Activated T-helper 1 cell treated with anti-CD3 and anti-CD28 coated beads, Interleukin-12 subunit alpha, Interleukin-12 subunit beta, Interleukin-2, Interleukin-4 antibody, amounts not matched to agents 30 ng/mL and 10 ng/mL and 1 ng/mL, durations not matched to agents 14 hours and 24 hours and 36 hours (primary cell): ENCODE results near the gene OPCML. TPM values are rescaled to one million over a fixed set of nuclear protein-coding genes. Genes with fewer than 3 reads are reported as not detected.

Experiments
- DNase-seq: peaks from one replicate; pipeline ENCODE4 v3.0.0; 2021; ENCODE audit warnings: low spot score
- H3K27ac Mint-ChIP-seq: one replicate; pipeline ENCODE4 v1.8.0; 2021; ENCODE audit warnings: mild to moderate bottlenecking, mixed read lengths
- H3K27me3 Mint-ChIP-seq: one replicate; pipeline ENCODE4 v1.8.0; 2022; ENCODE audit warnings: mild to moderate bottlenecking, moderate library complexity, mixed read lengths; ENCODE audit not compliant: insufficient read depth
- H3K36me3 Mint-ChIP-seq: one replicate; pipeline ENCODE4 v1.8.0; 2021; ENCODE audit warnings: low read depth, mixed read lengths
- H3K4me1 Mint-ChIP-seq: one replicate; pipeline ENCODE4 v1.8.0; 2021; ENCODE audit warnings: low read depth, mixed read lengths
- H3K4me3 Mint-ChIP-seq: one replicate; pipeline ENCODE4 v1.8.0; 2021; ENCODE audit warnings: mild to moderate bottlenecking, moderate library complexity, mixed read lengths
- H3K9me3 Mint-ChIP-seq: one replicate; pipeline ENCODE4 v1.8.0; 2021; ENCODE audit warnings: mixed read lengths
- intact Hi-C: fragments of 100-400 bp; cut with micrococcal nuclease; formaldehyde crosslinking; loops from one replicate; pipeline ENCODE4 v1.15.1; 2024
- total RNA-seq: library from RNA; stranded (reverse); gene quantifications from 2 replicates; pipeline ENCODE4 v1.2.3, GENCODE V29; 2022

OPCML gene
- total RNA-seq, 1 donor from 2014 or later: not detected

DNA sequence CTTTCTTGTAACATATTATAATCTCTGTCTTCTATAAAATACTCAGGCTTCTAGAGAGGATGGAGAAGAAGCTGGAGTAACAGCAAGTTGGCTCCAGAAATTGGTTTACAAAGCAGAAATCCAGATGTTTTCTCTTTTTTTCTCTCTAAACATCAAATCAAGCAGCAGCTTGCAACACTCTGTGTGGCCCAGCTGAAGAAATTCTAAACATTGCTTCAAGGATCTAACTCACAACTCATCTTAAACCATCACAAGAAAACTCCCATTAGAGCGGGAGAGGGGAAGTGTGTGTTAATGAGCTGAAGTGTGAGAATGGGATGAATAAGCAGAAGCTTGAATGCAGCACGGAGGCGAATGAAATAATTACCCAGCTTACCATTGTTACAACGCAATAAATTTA, 146.5 kb downstream of the OPCML start:
- H3K36me3 Mint-ChIP-seq: no peaks in the 10 kb centered on the region
- no peak for DNase-seq
- intact Hi-C loops: no loop called here
- H3K4me1 Mint-ChIP-seq: no peaks in the 10 kb centered on the region
- peaks cover 2% of the 10 kb centered on the region for H3K27me3 Mint-ChIP-seq
- H3K27ac Mint-ChIP-seq: no peak overlapping the region
- no peak overlapping the region for H3K4me3 Mint-ChIP-seq
- no peaks in the 10 kb centered on the region for H3K9me3 Mint-ChIP-seq

DNA sequence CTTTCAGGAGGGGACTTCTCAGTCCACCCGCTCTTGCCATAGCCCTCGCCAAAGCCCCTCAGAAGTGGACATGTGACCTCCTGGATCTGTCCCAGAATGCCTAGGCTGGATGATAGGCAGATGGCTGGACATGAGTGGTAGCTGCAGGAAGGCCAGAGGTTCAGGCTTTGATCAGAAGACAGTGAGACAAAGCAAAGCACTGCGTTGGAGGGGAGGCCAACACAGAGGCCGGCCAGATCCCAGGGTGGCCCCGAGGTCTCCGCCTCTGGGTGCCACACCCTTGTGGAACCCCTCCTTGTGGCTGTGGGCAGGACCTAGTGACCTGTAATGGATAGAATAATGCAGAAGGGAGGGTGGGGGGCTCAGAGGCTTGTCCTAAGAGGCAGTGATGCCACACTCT, 147.6 kb downstream of the OPCML start:
- intact Hi-C loops: no loop called here

DNA sequence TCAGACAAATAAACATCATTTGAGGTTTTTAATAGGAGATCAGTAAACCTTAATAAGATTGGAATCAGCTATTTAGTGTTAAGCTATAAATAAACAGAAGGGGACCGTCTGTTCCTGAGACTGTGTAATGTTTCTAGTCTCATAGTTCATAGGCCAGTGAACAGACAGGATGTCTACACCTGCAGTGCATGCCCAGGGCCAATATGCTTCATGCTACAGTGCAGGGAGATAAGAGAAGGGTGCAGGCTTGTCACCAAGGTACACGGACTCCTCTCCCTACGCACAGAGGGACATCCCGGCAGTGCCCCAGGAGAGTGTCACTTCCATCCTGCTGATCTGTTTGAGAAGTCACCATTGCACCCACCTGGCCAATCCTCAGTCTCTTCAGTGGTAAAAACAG, 148.6 kb downstream of the OPCML start:
- intact Hi-C loops: no loop called here
- Mint-ChIP-seq H3K4me3 (no peak overlapping the region), H3K9me3 (no peaks in the 10 kb centered on the region), H3K4me1 (no peaks in the 10 kb centered on the region), H3K27me3 (peaks cover 4% of the 10 kb centered on the region), H3K27ac (no peak overlapping the region), H3K36me3 (no peaks in the 10 kb centered on the region)
- no peak for DNase-seq

More for the DNA sequence above, 147.6 kb downstream of the OPCML start:
- Mint-ChIP-seq H3K4me1 (no peaks in the 10 kb centered on the region), H3K4me3 (no peak overlapping the region), H3K27me3 (peaks cover 4% of the 10 kb centered on the region), H3K9me3 (no peaks in the 10 kb centered on the region), H3K27ac (no peak overlapping the region), H3K36me3 (no peaks in the 10 kb centered on the region)
- DNase-seq: no peak

DNA sequence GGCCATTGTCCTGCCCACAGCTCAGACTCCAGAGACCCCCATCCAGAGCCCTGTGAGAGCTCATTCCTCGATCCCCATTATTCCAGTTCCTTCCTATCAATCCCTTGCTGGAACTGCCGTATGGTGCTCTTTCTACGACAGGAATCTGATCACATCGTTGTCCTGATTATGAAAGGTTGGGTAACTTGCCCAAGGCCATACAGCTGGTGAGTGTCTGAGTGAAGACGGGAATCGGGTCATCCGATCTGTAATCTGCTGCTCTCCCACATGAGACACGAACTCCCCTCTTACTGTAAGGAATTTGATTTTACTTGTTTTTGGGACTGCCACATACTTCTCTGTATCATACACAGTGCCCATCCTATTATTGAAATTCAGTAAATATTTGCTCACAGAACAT, 149.1 kb downstream of the OPCML start:
- H3K4me1 Mint-ChIP-seq: no peaks in the 10 kb centered on the region
- H3K36me3 Mint-ChIP-seq: no peaks in the 10 kb centered on the region
- no peak for DNase-seq
- H3K9me3 Mint-ChIP-seq: no peaks in the 10 kb centered on the region
- no peak overlapping the region for H3K4me3 Mint-ChIP-seq
- intact Hi-C loops: no loop called here
- H3K27ac Mint-ChIP-seq: no peak overlapping the region
- peaks cover 4% of the 10 kb centered on the region for H3K27me3 Mint-ChIP-seq

DNA sequence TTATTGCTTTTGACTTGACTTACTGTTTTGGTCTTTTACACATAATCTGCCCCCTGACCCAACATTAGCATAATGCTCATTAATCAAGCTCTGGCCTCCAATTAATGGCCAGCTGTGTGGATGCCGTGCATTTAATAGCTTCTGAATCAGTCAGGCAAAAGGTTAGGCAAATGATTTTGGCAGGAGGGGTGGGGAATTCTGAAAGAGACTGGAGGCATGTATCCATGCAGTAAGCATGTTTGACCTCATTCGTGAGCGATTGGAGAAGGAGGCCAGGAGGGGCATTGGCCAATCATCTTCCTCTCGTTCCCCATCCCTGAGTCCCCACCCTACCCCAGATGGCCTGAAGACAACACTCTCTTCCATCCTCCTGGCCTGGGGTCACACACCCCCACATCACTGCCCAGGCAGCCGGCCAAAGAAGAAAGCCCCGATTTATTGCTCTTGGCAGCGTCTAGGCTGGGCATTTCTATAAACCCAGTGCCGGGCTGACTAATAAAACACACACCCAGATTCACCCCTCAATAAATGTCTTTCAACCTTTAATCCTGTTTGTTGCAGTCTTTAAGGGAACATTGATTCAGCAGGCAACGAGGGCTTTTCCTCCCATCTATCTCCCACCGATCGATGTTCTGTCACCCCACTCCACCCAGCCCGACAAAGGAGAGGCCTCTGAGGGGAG, 150.0 kb downstream of the OPCML start:
- no peak overlapping the region for H3K27ac Mint-ChIP-seq
- DNase-seq: no peak
- peaks cover 4% of the 10 kb centered on the region for H3K27me3 Mint-ChIP-seq
- no peaks in the 10 kb centered on the region for H3K9me3 Mint-ChIP-seq
- no peaks in the 10 kb centered on the region for H3K4me1 Mint-ChIP-seq
- intact Hi-C loops: no loop called here
- H3K4me3 Mint-ChIP-seq: no peak overlapping the region
- H3K36me3 Mint-ChIP-seq: no peaks in the 10 kb centered on the region

DNA sequence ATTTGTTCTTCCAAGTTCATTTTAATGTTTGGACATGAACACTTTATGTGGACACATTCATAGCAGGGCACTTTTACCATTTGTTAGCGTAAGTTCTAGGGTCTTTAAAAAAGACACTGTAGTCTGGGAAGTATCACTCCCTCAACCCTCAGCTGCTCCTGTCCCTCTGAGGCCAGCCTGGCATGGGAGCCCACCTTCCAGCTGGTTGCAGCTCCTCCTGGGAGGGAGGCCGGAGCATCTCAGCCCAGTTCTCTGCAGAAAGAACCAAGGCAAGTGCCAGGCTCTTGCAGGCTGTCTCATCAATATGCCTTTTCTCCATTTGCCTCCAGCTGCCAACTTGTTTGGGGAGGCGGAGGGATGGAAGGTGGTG, 150.6 kb downstream of the OPCML start:
- Mint-ChIP-seq H3K27ac (no peak overlapping the region), H3K4me1 (no peaks in the 10 kb centered on the region), H3K27me3 (peaks cover 4% of the 10 kb centered on the region), H3K36me3 (no peaks in the 10 kb centered on the region), H3K4me3 (no peak overlapping the region), H3K9me3 (no peaks in the 10 kb centered on the region)
- intact Hi-C loops: no loop called here
- no peak for DNase-seq

DNA sequence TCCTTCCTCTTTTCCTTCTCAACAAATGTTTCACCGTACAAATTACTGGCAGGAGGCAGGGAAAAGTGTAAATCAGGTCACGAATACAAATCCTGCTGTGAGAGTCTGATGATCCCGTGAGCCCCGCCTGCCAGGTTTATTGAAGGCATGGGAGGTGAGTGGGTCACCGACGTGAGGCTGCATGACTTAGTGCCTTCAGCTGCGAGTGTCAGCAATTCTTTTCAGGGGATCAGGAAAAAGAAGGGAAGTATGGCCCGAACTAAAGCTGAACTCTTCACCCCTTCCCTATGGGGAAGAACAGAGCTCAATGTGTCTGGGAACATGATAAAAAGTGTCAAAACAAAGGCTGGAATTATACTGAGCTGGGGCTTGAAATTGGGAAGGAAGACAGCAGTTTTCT, 166.2 kb downstream of the OPCML start:
- Mint-ChIP-seq H3K36me3 (no peaks in the 10 kb centered on the region), H3K27me3 (no peaks in the 10 kb centered on the region), H3K4me3 (no peak overlapping the region), H3K27ac (no peak overlapping the region), H3K9me3 (peaks cover 6% of the 10 kb centered on the region), H3K4me1 (no peaks in the 10 kb centered on the region)
- intact Hi-C loops: no loop called here
- no peak for DNase-seq

DNA sequence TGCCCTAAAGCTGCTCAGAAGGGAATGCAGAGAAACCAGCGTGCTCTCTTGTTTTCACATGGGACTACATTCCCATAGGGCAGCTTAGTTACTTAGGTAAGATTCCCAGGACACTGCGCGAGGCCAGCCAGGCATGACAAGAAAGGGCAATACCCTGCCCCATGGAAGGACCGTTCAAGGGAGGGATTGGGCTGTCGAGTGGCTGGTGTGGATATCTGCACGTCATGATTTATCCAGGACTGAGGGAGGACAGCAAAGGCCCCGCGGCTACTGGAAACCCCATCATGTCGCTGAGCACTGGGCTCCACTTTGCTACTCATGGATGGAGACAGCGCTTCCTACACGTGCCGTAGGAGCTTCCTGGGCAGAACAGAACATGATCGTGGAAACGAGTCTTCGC, 169.4 kb downstream of the OPCML start:
- Mint-ChIP-seq H3K27me3 (no peaks in the 10 kb centered on the region), H3K9me3 (peaks cover 6% of the 10 kb centered on the region), H3K4me1 (no peaks in the 10 kb centered on the region), H3K36me3 (no peaks in the 10 kb centered on the region), H3K27ac (no peak overlapping the region), H3K4me3 (no peak overlapping the region)
- intact Hi-C loops: no loop called here
- no peak for DNase-seq

DNA sequence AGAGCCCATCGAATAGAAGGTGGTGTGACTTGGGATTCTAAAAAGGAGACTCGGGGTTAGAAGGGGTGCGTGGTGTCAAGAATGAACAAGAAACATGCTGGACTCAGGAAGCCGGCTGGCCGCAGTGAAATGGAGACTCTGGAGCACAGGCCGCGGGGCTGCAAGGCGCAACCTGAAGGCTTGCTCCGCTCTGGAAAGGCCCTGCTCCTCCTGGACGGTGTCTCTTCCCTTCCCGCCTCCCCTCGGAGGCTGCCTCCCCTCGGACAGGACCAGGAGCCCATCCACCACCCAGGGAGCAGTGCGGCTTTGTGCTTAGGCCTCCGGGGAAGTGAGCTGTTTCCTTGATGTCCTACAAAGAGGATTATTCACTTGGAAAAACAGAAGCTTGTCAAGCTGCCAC, 170.1 kb downstream of the OPCML start:
- no peak for DNase-seq
- intact Hi-C loops: no loop called here
- H3K4me1 Mint-ChIP-seq: no peaks in the 10 kb centered on the region
- no peaks in the 10 kb centered on the region for H3K36me3 Mint-ChIP-seq
- H3K4me3 Mint-ChIP-seq: no peak overlapping the region
- no peaks in the 10 kb centered on the region for H3K27me3 Mint-ChIP-seq
- H3K9me3 Mint-ChIP-seq: peaks cover 6% of the 10 kb centered on the region
- no peak overlapping the region for H3K27ac Mint-ChIP-seq

DNA sequence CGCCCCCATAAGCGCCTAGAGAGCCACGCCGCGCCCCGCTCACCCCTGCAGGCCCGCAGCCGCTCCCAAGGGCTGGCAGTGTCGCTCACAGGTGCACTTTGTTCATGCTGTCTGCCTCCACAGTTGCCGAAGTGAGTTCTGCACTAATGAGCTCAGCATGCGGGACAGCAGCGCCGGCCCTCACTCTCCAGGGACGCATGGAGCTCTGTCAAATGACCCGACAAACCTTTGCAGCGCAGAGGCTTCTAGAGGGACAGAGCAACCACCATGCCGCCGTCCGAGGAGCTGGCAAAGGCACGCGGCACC, 170.7 kb downstream of the OPCML start:
- Mint-ChIP-seq H3K9me3 (peaks cover 6% of the 10 kb centered on the region), H3K36me3 (no peaks in the 10 kb centered on the region), H3K4me1 (no peaks in the 10 kb centered on the region), H3K27me3 (no peaks in the 10 kb centered on the region), H3K27ac (no peak overlapping the region), H3K4me3 (no peak overlapping the region)
- intact Hi-C loops: no loop called here
- DNase-seq: no peak

DNA sequence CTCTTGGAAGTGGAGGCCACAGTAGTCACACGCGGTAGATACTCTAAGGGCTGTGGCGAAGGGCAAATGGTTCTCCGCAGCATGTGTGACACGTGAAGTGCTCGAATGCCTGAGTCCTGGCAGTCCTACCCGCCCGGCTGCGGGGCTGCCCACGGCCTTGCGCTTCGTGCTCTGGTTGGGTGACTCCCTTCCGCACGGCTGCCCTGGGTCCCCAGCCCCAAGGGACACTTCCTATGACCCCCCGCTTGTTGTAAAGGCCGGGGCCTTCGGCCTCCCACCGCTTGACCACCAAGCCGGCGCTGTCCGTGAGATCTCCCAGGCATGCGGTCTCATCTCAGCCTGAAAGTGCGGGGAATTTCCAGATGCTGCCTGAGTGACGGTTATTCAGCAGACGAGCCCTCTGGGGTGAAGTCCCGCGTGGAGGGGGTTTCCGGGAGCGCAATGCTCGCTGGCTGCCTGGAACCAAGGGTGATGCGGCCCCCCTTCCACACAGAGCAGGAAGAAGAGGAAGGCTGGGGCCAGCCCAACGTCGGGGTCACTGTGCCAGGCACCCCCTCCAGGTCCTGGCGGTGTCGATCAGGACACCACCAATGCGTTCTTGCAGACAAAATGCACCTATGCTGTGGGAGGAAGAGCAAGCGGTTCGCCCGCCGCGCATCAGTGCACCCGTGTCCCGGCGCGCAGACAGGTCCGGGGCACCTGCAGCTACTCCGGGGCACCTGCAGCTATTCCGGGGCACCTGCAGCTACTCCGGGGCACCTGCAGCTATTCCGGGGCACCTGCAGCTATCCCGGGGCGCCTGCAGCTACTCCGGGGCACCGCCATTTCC, 171.2 kb downstream of the OPCML start:
- intact Hi-C loops: no loop called here
- Mint-ChIP-seq H3K9me3 (peaks cover 6% of the 10 kb centered on the region), H3K4me3 (no peak overlapping the region), H3K27ac (no peak overlapping the region), H3K4me1 (no peaks in the 10 kb centered on the region), H3K27me3 (no peaks in the 10 kb centered on the region), H3K36me3 (no peaks in the 10 kb centered on the region)
- DNase-seq: no peak

DNA sequence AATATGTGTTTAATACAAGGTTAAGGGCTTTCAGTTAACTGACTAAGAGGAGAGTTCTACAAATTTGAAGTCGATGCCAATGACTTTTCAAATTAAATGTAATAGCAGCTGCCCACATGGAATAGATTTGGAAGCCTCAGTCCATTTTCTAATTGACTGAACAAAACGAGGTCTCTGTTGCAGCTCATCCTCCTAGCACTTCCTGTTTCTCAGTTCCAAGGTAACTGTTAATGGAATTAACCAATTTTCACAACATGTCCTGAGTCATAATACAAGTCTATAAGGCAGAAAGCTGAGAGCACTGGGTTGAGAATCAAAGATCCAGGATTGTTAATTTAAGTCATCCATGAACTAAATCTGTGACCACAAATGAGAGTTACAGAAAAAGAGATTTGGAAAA, 177.2 kb downstream of the OPCML start:
- intact Hi-C loops: no loop called here
- H3K9me3 Mint-ChIP-seq: peaks cover 5% of the 10 kb centered on the region

DNA sequence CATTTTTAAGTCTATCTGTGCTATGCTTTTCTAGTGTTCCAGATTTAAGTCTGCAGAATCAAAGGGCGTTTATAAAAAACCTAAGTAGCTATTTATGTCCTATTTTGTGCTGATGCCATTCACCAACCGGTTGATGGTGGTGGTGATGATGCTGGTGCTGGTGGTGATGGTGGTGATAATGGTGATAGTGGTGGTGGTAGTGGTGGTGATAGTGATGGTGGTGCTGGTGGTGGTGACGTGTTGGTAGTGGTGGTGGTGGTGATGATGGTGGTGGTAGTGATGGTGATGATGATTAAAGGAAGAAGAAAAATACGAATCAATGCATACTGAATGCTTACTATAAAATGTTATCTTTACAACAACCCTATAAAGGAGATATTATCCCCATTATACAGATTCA, 178.2 kb downstream of the OPCML start:
- no peaks in the 10 kb centered on the region for H3K4me1 Mint-ChIP-seq
- no peak overlapping the region for H3K4me3 Mint-ChIP-seq
- peaks cover 5% of the 10 kb centered on the region for H3K9me3 Mint-ChIP-seq
- intact Hi-C loops: no loop called here
- DNase-seq: no peak
- H3K36me3 Mint-ChIP-seq: no peaks in the 10 kb centered on the region
- H3K27me3 Mint-ChIP-seq: no peaks in the 10 kb centered on the region
- no peak overlapping the region for H3K27ac Mint-ChIP-seq

More for the DNA sequence above, 177.2 kb downstream of the OPCML start:
- no peak overlapping the region for H3K4me3 Mint-ChIP-seq
- no peak for DNase-seq
- no peaks in the 10 kb centered on the region for H3K4me1 Mint-ChIP-seq
- H3K27me3 Mint-ChIP-seq: no peaks in the 10 kb centered on the region
- H3K36me3 Mint-ChIP-seq: no peaks in the 10 kb centered on the region
- no peak overlapping the region for H3K27ac Mint-ChIP-seq
